Activated CD8-positive, alpha-beta memory T cell treated with anti-CD3 and anti-CD28 coated beads, Interleukin-2, amount 50 U/mL, for 24 hours (primary cell): ENCODE data around the gene PLEKHA6.
A peak's percentile ranks its signal among the peaks of the same experiment; 100 is the strongest.

Experiments
- DNase-seq: peaks from one replicate; pipeline ENCODE4 v3.0.0-alpha.2; 2020; ENCODE audit errors: extremely low read depth

The PLEKHA6 gene

DNA sequence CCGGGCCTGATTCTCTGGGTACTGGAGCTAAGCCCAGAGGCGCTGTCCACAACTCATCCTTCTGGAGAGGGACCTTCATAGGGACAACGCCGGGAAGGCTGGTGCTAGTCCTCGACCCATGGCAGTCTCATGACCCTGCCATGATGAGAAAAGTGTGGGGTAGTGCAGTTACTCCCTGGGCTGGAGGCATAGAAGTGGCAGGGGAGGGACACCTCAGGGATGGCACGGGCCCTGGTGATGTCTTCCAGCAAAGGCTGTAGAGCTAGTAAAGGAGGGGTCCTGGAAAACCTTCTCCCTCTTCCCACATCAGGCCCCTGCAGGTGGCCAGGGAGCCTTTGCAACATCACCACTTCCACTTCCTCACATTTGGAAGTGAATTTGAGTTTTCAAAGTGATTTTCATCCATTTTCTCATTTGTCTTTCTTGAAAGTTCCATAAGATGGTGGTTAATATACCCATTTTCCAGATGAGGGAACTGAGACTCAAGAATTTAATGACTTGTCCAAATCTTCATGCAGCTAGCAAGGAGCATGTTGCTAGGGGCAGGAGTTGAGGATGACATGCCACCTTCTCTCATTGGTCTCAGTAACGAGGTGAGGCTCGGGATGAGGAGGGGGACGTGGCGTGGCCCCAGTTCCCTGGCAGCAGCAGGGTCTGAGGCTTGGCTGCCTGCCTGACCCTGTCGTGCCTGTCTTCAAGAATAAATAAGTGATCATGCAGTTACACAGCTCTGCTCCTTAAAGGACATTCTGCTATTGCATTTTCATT, 142.7 kb downstream of the PLEKHA6 start:
- no peak for DNase-seq

DNA sequence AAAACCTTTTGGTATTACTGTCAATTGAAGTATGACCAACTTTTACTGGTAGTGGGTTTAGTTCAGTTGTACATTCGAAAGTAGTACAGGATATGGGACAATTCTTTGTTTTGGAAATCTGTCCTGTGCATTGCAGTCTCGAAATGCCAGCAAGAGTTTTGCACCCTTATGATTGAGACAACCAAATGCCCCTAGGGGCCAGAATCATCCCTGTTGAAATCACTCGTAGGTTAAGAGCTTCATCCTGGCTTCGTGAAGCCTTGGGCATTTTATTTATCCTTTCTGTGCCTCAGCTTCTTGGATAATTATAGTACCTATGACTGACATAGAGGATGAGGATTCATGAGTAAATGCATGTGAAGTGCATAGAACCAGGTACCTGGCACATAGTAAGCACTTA, 143.5 kb downstream of the PLEKHA6 start:
- no peak for DNase-seq

DNA sequence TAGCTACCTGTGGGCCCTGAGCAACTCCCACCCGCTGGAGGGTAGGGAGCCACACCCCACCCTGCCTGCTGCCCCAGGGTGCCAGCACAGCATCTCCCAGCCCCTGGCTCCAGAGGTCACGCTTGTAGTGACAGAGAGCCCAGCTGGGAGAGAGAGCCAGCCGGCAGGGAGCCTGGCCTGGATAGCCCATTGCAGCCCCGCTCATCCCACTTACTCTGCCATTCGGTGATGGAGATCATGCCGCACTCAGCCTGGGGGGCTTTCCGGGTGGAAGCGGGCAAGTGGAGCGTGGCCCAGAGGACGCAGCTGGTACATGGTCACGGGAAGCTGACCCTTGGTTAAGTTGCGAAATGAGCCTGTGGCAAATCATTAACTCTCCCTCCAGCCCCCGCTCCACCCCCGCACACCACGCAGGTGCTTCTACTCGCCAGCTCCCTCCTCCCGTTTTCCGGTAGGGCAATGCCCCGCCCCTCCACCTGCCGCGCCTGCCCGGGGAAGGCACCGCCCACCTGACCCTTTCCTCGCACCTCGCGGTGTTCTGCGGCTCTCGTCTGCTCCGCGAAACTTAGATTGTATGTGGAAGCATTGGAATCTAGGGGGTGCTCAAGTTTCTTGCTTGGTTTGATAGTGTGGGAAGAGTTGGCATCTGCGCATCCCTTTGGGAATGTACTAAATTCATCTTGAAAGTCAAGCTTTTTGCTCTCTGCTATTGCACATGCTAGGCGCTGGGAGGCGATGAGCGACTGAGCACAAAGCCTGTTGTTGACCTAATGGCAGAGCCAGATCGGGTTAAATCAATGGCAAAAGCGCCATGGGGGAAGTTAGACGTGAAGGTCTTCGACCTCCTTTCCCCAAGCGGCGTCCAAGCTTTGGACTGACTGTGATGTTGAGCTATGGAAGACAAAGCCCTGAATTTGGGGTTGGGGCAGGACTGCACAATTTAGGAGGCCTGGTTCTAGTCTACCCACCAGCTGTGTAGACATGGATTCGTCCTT, 145.8 kb downstream of the PLEKHA6 start, which contains the start of gene GOLT1A:
Gene GOLT1A, minus strand, starts transcription at position 321 of the 995 bp plus-strand sequence. Its CDS starts 82 bp downstream, at position 239.
- DNase-seq: no peak

DNA sequence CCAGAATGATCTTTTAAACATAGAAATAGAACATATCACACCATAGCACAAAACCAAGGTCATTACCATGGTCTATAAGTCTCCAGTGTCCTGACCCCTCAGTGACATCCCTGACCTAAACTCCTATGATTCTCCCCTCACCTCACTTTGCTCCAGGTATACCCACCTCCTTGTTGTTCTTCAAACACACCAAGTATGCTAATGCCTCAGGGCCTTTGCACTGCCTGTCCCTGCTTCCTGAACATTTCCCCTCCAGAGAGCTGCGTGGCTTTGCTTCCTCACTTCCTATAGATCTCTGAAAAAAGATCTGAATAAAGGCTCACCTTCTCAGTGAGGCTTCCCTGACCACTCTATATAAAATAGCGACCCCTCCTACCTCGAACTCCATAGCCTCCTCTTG, 147.0 kb downstream of the PLEKHA6 start:
- no peak for DNase-seq

DNA sequence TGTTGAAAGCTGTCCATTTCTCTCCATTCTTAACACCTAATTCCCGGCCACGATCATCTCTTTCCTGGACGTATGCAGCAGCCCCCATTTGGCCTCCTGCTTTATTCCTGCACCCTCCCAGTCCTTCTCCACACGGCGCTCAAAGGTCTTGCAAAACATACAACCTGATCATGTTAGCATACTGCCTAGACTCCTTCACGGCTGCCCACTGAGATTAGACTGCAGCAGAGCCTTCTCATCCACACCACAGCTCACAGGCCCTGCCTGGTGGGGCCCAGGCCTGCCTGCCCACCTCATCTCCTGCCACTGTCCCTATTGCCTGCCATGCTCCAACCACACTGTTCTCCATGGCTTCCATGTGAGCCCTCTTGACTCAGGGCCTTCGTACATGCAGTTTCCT, 148.7 kb downstream of the PLEKHA6 start:
- no peak for DNase-seq

DNA sequence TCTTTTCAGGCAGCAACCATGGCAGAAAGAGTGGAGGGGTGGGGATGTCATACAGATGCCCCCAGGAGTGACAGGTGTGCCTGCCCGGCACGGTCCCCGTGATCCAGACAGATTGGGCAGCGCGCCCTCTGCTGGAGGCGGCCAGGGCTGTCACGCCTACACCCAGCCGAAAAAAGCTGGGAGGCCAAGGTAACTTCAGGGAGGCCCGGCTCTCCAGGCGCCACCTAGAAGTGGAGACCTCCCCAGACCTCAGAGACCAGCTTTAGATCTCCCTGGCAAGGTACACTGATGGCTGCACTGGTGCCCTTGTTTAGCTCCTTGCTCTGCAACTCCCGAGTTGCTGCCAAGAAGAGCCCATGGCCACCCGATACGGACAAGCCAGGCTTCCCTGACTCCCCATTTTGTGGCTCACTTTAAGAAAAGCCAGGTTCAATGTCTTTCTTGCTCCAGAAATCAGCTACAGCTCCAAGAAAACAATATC, 152.6 kb downstream of the PLEKHA6 start:
- DNase-seq: peak; percentile 57

DNA sequence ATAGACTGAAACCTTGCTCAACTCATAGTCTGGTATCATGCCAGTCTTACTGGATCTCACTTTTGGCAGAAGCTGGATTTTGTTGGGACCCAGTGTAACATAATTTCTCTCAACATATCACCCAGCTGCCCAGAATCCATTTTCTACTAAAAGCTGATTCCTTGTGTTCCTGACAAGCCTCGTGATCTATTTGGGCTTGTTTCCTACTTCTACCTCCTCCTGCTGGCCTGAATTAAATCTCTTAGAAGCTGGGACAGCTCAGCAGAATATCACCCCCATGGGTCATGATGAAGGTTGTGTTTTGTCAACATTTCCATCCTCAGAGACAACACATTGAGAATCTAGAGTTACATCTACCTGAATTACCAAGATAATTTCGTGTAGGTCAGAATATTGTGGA, 153.6 kb downstream of the PLEKHA6 start:
- no peak for DNase-seq

DNA sequence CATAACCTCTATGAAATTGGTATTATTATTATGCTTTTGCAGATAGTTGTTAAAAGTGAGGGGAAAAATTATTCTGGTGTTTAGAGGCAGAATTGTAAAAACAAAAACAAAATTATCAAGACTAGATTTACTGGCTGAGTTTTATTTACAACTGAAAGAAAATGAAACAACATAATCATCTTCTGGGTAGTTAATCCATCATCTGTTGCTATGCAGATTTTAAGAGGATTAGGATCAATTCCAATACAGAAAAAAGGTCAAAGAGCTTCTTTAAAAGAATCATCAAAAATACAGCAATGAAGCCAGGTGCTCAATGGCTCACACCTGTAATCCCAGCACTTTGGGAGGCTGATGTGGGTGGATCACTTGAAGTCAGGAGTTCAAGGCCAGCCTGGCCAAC, 154.2 kb downstream of the PLEKHA6 start:
- DNase-seq: no peak

DNA sequence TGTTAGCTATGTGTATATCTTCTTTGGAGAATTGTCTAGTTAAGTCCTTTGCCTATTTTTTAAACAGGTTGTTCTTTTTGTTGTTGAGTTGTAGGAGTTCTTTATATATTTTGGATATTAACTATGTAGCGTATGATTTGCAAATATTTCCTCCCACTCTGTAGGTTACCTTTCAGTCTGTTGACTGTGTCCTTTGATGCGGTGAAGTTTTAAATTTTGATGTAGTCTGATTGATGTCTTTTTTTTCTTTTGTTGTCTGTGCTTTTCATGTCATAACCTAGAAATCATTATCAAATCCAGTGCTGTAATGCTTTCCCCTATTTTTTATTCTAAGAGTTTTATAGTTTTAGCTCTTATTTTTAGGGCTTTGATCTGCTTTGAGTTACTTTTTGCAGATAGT, 154.8 kb downstream of the PLEKHA6 start:
- no peak for DNase-seq

DNA sequence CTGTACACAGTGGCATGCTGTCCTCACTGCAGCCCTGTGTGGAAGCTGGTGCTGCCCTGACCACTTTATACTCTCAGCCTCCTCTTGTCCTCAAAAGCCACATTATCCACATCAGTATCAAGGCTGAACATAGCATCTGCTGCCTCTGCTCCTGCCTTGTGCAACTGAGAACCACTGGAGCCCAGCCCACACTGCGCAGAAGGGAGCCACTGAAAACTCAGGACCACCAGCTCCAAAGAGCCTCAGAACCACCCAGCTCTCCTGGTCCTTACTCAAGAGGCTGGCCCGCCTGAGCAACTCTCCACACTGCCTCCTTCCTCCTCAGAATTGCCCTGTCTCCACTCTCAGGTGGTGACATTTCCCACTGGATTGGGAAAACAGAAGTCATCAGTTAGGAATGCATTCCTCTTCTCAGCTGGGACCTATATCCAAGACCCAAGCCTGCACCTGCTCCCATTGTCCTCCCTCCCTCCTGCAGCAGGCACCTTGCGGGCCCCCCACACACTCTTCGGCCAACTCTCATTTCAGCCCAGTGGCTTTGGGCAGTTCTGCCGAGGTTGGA, 156.4 kb downstream of the PLEKHA6 start:
- no peak for DNase-seq

DNA sequence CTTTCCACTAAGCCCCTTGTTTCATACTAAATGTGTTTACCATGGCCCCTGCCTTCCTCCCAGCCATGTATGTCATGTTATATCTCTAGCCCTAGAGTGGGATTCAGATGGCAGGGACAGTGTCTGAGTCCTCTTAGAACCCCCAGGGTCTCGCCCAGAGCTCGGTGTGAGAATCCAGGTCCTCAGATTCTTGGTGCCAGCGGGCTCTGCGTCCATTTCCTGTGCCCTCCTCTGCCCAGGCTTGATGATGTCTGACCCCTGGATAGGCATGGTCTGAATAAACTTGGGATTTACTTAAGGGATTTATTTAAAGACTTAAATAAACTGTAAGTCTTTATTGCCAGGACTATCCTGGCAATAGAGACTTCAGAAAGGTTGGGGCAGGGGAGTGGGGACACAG, 157.2 kb downstream of the PLEKHA6 start:
- DNase-seq: no peak

DNA sequence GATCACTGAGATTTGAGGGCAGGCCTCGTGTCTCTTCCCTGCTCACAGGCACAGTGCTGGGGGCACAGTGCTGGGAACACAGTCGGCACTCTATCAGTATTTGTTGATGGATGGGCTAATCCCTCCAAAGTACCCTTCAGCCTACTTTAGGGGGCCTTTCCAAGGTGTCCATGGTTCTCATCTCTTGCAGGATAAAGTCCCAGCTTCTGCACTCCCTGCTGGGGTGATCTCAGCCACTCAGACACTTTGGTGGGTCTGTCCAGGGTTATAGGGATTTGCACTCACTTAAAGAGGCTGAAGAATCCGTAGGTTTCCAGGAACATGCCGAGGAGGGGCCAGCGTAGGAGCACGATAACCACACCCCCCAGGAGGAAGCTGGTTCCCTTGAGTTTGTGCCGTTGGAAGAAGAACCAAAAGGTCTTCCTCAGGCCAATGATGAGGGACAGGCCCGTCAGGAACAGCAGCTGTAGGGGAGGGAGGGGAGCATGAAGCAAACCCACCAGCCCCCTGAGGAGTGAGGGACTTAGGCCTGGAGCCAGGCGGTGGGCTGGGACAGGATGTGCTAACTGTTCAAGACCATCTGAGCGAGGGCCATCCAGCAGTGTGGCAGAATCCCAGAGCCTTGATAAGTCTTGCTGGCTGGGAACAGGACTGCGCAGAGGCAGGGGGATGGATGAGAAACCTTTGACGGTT, 158.2 kb downstream of the PLEKHA6 start:
- no peak for DNase-seq

DNA sequence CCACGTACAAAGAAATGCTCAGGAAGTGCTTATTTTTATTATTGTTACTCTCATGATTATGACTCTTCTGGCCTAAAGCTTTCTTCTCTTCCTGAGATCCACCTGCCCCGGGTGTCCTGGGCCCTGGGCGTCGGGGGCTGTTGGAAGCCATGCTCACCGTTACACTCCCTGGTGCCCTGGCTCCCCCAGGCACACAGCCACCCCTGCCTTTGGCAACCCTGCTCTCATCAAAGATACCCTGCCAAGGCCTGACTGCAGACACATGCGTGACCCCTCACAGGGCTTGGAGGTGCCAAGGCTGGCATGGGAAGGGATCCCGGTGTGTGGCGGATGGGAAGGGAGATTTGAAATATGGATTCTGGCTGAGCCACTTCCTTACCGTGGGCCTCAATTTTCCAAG, 160.2 kb downstream of the PLEKHA6 start:
- no peak for DNase-seq

DNA sequence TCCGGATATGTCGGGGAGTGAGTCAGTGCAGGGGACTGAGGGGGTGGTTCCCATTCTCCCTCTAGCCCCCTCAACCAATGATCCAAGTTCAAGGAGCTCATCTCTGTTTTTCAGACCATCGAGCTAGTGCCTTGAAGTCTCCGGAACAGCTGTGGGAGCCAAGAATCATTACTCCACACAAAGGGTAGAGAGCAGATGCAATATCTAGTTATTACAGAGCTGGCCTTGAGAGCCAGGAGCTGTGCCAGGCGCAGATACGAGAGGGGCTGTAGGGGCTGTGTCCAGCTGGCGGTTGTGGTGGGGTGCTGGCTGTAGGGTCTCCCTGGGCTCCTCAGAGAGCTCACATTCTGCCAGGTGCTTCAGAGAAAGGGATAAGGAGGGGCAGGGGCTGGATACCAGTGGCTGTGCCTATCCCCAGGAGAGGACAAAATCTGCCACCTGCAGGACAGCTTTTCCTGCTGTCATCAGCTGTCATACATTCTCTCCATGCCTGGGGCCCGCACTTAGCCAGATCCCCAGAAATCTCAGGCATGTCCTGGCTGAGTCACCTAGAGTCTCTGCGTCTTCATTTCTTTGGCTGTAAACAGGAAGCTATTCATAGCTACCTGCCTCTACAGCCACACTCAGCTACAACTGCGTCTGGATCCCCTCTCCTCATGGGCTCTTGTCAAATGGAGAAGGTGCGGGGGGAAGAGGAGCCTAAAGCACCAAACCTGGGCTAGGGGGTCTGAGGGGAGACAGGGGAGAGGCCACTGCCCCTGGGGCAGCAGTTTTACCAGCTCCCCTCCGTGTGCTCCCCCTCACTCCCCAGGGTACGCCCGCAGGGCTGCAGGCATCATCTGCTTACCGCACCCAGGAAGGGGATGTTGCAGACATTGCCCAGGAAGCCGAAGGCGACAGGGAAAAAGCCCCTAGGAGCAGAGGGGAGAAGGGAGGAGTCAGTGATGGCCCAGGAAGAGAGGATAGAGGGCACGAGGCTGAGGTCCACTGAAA, 161.1 kb downstream of the PLEKHA6 start:
- no peak for DNase-seq

DNA sequence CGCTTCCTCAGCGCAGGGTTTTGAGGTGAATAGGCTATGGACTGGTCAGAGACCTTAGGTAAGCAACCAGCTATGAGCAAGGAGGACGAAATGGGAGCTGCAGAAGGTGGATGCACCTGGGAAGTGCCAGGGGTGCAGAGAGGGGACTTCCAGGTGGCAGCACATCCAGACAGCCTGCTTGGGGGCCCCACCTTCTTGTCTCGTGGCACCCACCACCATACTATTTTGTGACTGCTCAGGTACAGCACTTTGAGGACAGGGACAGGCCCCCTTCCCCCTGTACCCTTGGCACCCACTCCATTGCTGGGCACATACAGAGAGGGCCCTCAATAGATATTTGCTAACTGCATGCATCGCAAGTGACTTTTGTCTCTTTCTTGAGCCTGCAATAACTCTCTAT, 162.7 kb downstream of the PLEKHA6 start:
- no peak for DNase-seq

DNA sequence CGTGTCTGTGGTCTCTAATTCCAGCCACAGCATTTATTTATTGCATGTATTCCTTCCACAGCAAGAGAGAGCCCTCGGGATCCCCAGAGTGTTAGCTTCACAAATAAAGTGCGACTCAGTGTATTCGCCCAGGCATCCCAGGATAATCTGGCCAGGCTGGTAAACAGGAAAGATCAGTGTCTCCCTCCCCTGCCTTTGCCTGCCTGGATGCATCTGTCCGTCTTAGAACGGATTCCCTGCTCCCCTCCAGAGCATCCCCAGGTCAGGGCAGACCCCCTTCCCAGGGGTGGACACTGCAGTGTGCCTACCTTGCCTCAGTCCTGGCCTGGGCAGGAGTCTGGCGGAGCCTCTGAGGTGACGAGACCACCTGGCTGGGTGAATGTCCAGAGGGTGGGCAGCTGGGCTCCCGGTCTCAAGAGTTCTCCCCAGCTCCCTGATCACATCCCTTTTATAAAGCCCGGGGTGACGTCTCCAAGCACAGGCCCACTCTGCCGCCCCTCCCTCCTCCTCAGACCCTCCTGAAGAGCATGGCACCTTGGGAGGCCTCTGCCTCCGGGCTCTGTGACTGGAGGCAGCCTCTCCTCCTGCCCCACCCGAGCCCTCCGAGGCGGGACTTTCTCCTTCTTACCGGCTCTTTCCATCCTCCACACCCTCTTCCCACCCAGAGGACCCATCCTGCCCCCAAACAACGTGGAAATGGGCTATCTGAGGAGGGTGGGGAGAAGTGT, 163.5 kb downstream of the PLEKHA6 start, which contains the start of gene KISS1:
Gene KISS1, minus strand, starts transcription at position 424 of the 728 bp plus-strand sequence. CDS start 3,615 bp downstream, outside the sequence.
- no peak for DNase-seq

DNA sequence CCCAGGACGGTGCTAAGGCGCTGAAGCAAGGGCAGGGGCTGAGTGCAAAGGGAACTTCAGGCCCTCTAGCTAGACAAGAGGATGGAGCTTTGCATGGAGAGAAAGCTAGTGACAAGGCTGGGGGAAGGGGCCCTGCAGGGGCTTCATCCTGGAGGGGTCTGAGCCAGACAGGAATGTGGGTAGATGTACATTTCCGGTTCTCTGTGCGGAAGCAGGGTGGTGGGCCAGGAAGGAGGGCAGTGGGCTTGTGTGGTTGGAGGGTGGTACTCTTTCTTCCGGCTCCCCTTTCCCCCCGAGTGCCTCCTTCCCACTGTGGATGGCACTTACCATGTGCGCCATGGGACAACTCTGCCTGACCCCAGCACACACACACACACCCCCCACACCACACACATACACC, 165.0 kb downstream of the PLEKHA6 start:
- no peak for DNase-seq

DNA sequence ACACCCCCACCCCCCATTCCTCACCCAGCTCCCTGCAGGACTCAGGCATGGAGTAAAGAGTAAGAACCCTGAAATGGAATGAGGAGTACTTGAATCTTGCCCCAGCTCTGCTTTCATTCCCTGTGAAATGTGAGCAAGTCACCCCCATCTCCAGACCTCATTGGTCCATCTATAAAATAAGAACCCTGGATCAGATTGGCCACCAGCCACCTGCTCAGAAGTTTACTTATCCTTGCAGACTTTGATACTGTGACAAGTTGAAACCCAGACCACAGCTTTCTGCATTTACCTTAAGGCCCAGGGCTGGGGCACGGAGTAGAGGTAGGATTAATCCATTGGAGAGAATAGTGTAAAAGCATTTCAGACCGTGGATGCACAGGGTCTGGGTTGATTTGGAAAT, 165.6 kb downstream of the PLEKHA6 start:
- DNase-seq: no peak

DNA sequence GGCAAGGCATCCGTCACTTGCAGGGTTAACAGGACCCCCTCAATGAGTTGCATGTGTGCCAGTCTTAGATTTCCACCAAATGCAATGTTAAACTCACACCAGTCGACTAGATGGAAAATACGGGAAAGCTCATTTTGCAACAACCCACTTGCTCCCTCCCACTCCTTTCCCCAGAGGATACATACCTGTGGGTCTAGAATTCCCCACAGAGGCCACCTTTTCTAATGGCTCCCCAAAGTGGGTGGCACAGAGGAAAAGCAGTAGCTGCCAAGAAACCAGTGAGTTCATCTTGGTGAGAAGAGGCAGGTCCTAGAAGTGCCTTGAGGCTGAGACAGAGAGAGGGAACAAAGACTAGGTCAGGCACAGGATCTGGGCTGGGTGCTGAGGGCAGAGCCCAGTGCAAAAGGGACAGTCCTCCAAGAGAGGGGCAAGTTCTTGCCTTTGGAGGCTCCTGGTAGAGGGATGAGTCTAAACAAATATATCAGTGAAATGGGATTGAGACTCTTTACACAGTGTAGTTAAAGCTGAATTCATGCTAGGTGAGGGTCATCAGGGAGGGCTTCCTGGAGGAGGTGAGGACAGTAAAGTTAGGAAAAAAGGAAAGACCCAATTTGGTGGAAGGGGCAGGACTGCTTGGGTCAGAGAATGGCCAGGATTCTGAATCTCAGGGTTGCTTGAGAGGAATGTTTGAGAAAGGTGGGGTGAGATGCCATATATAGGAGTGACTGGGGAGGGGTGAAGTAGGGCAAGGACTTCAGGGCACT, 167.0 kb downstream of the PLEKHA6 start:
- no peak for DNase-seq
